ENCODE data around the gene KIAA0319L.

GRCh38 chr1:35575416-35575958, 18.3 kb upstream of the KIAA0319L start:
- TF ChIP-seq MAX (IDR thresholded peaks at IDR 0.05; ENCODE audit: insufficient read depth, insufficient read length) (no peak), CTCF (IDR thresholded peaks at IDR 0.05; ENCODE audit: extremely low read depth in 1 of 2, insufficient read depth in 1 of 2, low read depth in 1 of 2, low read length in 2 of 2) (no peak), POLR2AphosphoS5 (IDR thresholded peaks at IDR 0.05; ENCODE audit: insufficient read depth, low read depth, low read length) (no peak), POLR2A (IDR thresholded peaks at IDR 0.05; ENCODE audit: low read depth, low read length) (no peak), EZH2 (IDR thresholded peaks at IDR 0.05; ENCODE audit: borderline replicate concordance, low read depth, low read length, severe bottlenecking) (no peak), MYC (IDR thresholded peaks at IDR 0.05; ENCODE audit: low read depth, low read length) (no peak), FOS (IDR thresholded peaks at IDR 0.05; ENCODE audit: borderline replicate concordance, insufficient read depth, low read length) (no peak)
